HUDEP-2 (cell line): ENCODE measurements around the gene ANGPTL4.
A peak's percentile ranks its signal among the peaks of the same experiment; 100 is the strongest.

ENCODE experiments used
- DNase-seq, 76 experiments: peaks; one replicate each; lab custom pipeline; 2025; ENCODE audit not compliant: unreplicated experiment in 76 of 76; lab: John Stamatoyannopoulos, UW

Gene ANGPTL4

GRCh38 chr19:8404391-8405151, 40.6 kb downstream of the ANGPTL4 start:
- no peak for DNase-seq

GRCh38 chr19:8410718-8411117, 46.8 kb downstream of the ANGPTL4 start:
- peak in 1 of 76 experiments; percentile 13 for DNase-seq

- peak; percentile 57 to 100 (median 98) for DNase-seq
Observed at GRCh38 chr19:8412783-8413628, 49.1 kb downstream of the ANGPTL4 start, which contains the start of gene MARCHF2. MARCHF2 (plus strand) TSS chr19:8413305; CDS start chr19:8421841, 8,536 bp downstream.

- peak in 16 of 76 experiments; percentile 19 to 82 (median 41) for DNase-seq
Observed at GRCh38 chr19:8413629-8413995, 49.7 kb downstream of the ANGPTL4 start.

GRCh38 chr19:8416796-8417195, 52.8 kb downstream of the ANGPTL4 start:
- peak in 1 of 76 experiments; percentile 24 for DNase-seq

GRCh38 chr19:8421484-8422461, 57.8 kb downstream of the ANGPTL4 start:
- no peak for DNase-seq

- peak in 68 of 76 experiments; percentile 19 to 93 (median 64) for DNase-seq
Observed at GRCh38 chr19:8423817-8424223, 59.9 kb downstream of the ANGPTL4 start.
